ENCODE measurements around the gene ZNF488.
A peak's percentile ranks its signal among the peaks of the same experiment; 100 is the strongest.
"Not testable (repeated sequence)": the region's sequence is repeated elsewhere in the genome, so short reads cannot be mapped to it uniquely, and the experiment has no call there.

The ZNF488 gene

GRCh38 chr10:47401210-47401609 is 17.1 kb upstream of the ZNF488 start:
- Histone ChIP-seq H3K27me3 (replicated peaks; ENCODE audit: control insufficient read depth, insufficient read depth, low read length) (no peaks in the 10 kb centered on the region), H3K4me3 (ENCODE audit: low read length) (no peak overlapping the region), H3K9me3 (ENCODE audit: control insufficient read depth, low read length) (no peaks in the 10 kb centered on the region), H3K4me1 (ENCODE audit: control insufficient read depth, insufficient read depth, low read length) (peaks cover 33% of the 10 kb centered on the region), H3K36me3 (ENCODE audit: control insufficient read depth, insufficient read depth, low read length, severe bottlenecking) (no peaks in the 10 kb centered on the region), H3K9ac (ENCODE audit: low read length) (no peak overlapping the region)
- no peak for DNase-seq (ENCODE audit: low read depth)

- no peak overlapping the region for H3K4me3 ChIP-seq (ENCODE audit: low read length)
- H3K36me3 ChIP-seq (ENCODE audit: control insufficient read depth, insufficient read depth, low read length, severe bottlenecking): no peaks in the 10 kb centered on the region
- H3K9me3 ChIP-seq (ENCODE audit: control insufficient read depth, low read length): no peaks in the 10 kb centered on the region
- H3K27me3 ChIP-seq (replicated peaks; ENCODE audit: control insufficient read depth, insufficient read depth, low read length): no peaks in the 10 kb centered on the region
- DNase-seq (ENCODE audit: low read depth): no peak
- peaks cover 33% of the 10 kb centered on the region for H3K4me1 ChIP-seq (ENCODE audit: control insufficient read depth, insufficient read depth, low read length)
- no peak overlapping the region for H3K9ac ChIP-seq (ENCODE audit: low read length)
Measured at GRCh38 chr10:47400786-47401185, 16.7 kb upstream of the ZNF488 start.

GRCh38 chr10:47400251-47400650 is 16.2 kb upstream of the ZNF488 start:
- H3K27me3 ChIP-seq (replicated peaks; ENCODE audit: control insufficient read depth, insufficient read depth, low read length): no peaks in the 10 kb centered on the region

GRCh38 chr10:47397256-47397655 is 13.2 kb upstream of the ZNF488 start:
- Histone ChIP-seq H3K36me3 (ENCODE audit: control insufficient read depth, insufficient read depth, low read length, severe bottlenecking) (no peaks in the 10 kb centered on the region), H3K9me3 (ENCODE audit: control insufficient read depth, low read length) (no peaks in the 10 kb centered on the region), H3K9ac (ENCODE audit: low read length) (no peak overlapping the region), H3K4me3 (ENCODE audit: low read length) (no peak overlapping the region), H3K4me1 (ENCODE audit: control insufficient read depth, insufficient read depth, low read length) (peaks cover 17% of the 10 kb centered on the region), H3K27me3 (replicated peaks; ENCODE audit: control insufficient read depth, insufficient read depth, low read length) (no peaks in the 10 kb centered on the region)
- no peak for DNase-seq (ENCODE audit: low read depth)

More at GRCh38 chr10:47400251-47400650, 16.2 kb upstream of the ZNF488 start:
- Histone ChIP-seq H3K4me1 (ENCODE audit: control insufficient read depth, insufficient read depth, low read length) (peaks cover 33% of the 10 kb centered on the region), H3K36me3 (ENCODE audit: control insufficient read depth, insufficient read depth, low read length, severe bottlenecking) (no peaks in the 10 kb centered on the region), H3K4me3 (ENCODE audit: low read length) (no peak overlapping the region), H3K9me3 (ENCODE audit: control insufficient read depth, low read length) (no peaks in the 10 kb centered on the region), H3K9ac (ENCODE audit: low read length) (no peak overlapping the region)
- DNase-seq (ENCODE audit: low read depth): no peak

GRCh38 chr10:47396311-47396717 is 12.2 kb upstream of the ZNF488 start:
- Histone ChIP-seq H3K4me1 (ENCODE audit: control insufficient read depth, insufficient read depth, low read length) (peaks cover 12% of the 10 kb centered on the region), H3K4me3 (ENCODE audit: low read length) (no peak overlapping the region), H3K27me3 (replicated peaks; ENCODE audit: control insufficient read depth, insufficient read depth, low read length) (no peaks in the 10 kb centered on the region), H3K9ac (ENCODE audit: low read length) (no peak overlapping the region), H3K9me3 (ENCODE audit: control insufficient read depth, low read length) (no peaks in the 10 kb centered on the region), H3K36me3 (ENCODE audit: control insufficient read depth, insufficient read depth, low read length, severe bottlenecking) (no peaks in the 10 kb centered on the region)
- DNase-seq (ENCODE audit: low read depth): no peak

- Histone ChIP-seq H3K27me3 (replicated peaks; ENCODE audit: control insufficient read depth, insufficient read depth, low read length) (no peaks in the 10 kb centered on the region), H3K9ac (ENCODE audit: low read length) (no peak overlapping the region), H3K36me3 (ENCODE audit: control insufficient read depth, insufficient read depth, low read length, severe bottlenecking) (no peaks in the 10 kb centered on the region), H3K4me3 (ENCODE audit: low read length) (no peak overlapping the region), H3K9me3 (ENCODE audit: control insufficient read depth, low read length) (no peaks in the 10 kb centered on the region), H3K4me1 (ENCODE audit: control insufficient read depth, insufficient read depth, low read length) (no peaks in the 10 kb centered on the region)
- DNase-seq (ENCODE audit: low read depth): no peak
Measured at GRCh38 chr10:47389619-47390018, 5.5 kb upstream of the ZNF488 start.

- Histone ChIP-seq H3K4me3 (ENCODE audit: low read length) (no peak overlapping the region), H3K9ac (ENCODE audit: low read length) (no peak overlapping the region), H3K4me1 (ENCODE audit: control insufficient read depth, insufficient read depth, low read length) (no peaks in the 10 kb centered on the region), H3K36me3 (ENCODE audit: control insufficient read depth, insufficient read depth, low read length, severe bottlenecking) (no peaks in the 10 kb centered on the region), H3K9me3 (ENCODE audit: control insufficient read depth, low read length) (no peaks in the 10 kb centered on the region), H3K27me3 (replicated peaks; ENCODE audit: control insufficient read depth, insufficient read depth, low read length) (no peaks in the 10 kb centered on the region)
- DNase-seq (ENCODE audit: low read depth): no peak
Measured at GRCh38 chr10:47388879-47389278, 4.8 kb upstream of the ZNF488 start.

- not testable (repeated sequence) for H3K4me1 ChIP-seq (ENCODE audit: control insufficient read depth, insufficient read depth, low read length); DNase-seq (ENCODE audit: low read depth); H3K4me3 ChIP-seq (ENCODE audit: low read length); H3K9me3 ChIP-seq (ENCODE audit: control insufficient read depth, low read length); H3K9ac ChIP-seq (ENCODE audit: low read length); H3K36me3 ChIP-seq (ENCODE audit: control insufficient read depth, insufficient read depth, low read length, severe bottlenecking)
- H3K27me3 ChIP-seq (replicated peaks; ENCODE audit: control insufficient read depth, insufficient read depth, low read length): peaks cover 18% of the 10 kb centered on the region
Measured at GRCh38 chr10:47386104-47386503, 2.0 kb upstream of the ZNF488 start.

GRCh38 chr10:47383261-47384147 is 589 bp downstream of the ZNF488 start:
- DNase-seq (ENCODE audit: low read depth): no peak
- Histone ChIP-seq H3K27me3 (replicated peaks; ENCODE audit: control insufficient read depth, insufficient read depth, low read length) (peaks cover 37% of the 10 kb centered on the region), H3K4me1 (ENCODE audit: control insufficient read depth, insufficient read depth, low read length) (no peaks in the 10 kb centered on the region), H3K9me3 (ENCODE audit: control insufficient read depth, low read length) (no peaks in the 10 kb centered on the region), H3K4me3 (ENCODE audit: low read length) (peak overlapping the region; percentile 82), H3K36me3 (ENCODE audit: control insufficient read depth, insufficient read depth, low read length, severe bottlenecking) (no peaks in the 10 kb centered on the region), H3K9ac (ENCODE audit: low read length) (no peak overlapping the region)

- Histone ChIP-seq H3K4me3 (ENCODE audit: low read length) (no peak overlapping the region), H3K9me3 (ENCODE audit: control insufficient read depth, low read length) (no peaks in the 10 kb centered on the region), H3K4me1 (ENCODE audit: control insufficient read depth, insufficient read depth, low read length) (no peaks in the 10 kb centered on the region), H3K27me3 (replicated peaks; ENCODE audit: control insufficient read depth, insufficient read depth, low read length) (peaks cover 50% of the 10 kb centered on the region), H3K36me3 (ENCODE audit: control insufficient read depth, insufficient read depth, low read length, severe bottlenecking) (no peaks in the 10 kb centered on the region), H3K9ac (ENCODE audit: low read length) (no peak overlapping the region)
- no peak for DNase-seq (ENCODE audit: low read depth)
Measured at GRCh38 chr10:47381427-47382379, 2.4 kb downstream of the ZNF488 start.

- Histone ChIP-seq H3K36me3 (ENCODE audit: control insufficient read depth, insufficient read depth, low read length, severe bottlenecking) (no peaks in the 10 kb centered on the region), H3K4me3 (ENCODE audit: low read length) (no peak overlapping the region), H3K27me3 (replicated peaks; ENCODE audit: control insufficient read depth, insufficient read depth, low read length) (peaks cover 56% of the 10 kb centered on the region), H3K4me1 (ENCODE audit: control insufficient read depth, insufficient read depth, low read length) (no peaks in the 10 kb centered on the region), H3K9me3 (ENCODE audit: control insufficient read depth, low read length) (no peaks in the 10 kb centered on the region), H3K9ac (ENCODE audit: low read length) (no peak overlapping the region)
- DNase-seq (ENCODE audit: low read depth): no peak
Measured at GRCh38 chr10:47381103-47381395, 3.0 kb downstream of the ZNF488 start.
